Measurements from ENCODE around the gene CACYBP. TPM values are rescaled to one million over a fixed set of nuclear protein-coding genes. Genes with fewer than 3 reads are reported as not detected.

CACYBP gene
- total RNA-seq, 2 experiments from 2014 or later, result 140 to 146 TPM

DNA sequence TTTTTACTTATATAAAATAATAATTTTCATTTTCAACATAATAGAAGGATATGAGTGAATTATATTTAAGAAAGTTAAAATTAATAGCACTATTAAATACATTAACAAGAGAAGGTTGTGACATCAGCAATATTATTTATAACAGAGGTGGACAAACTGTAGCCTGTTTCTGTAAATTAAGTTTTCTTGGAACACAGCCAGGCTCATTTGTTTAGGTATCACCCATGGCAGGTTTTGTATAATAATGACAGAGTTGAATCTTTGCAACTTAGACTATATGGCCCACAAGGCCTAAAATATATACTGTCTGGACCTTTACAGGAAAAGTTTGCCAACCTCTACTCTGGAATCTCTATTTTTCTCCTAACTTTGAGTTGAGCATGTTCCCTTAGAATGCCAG, 42.8 kb upstream of the CACYBP start:
- Mint-ChIP-seq H3K27me3 (no peaks in the 10 kb centered on the region), H3K4me3 (no peak overlapping the region), H3K27ac (peak overlapping the region; percentile 50), H3K9me3 (no peaks in the 10 kb centered on the region), H3K36me3 (ENCODE audit: low read depth) (peaks cover 9% of the 10 kb centered on the region), H3K4me1 (ENCODE audit: low read depth) (peaks cover 41% of the 10 kb centered on the region)
- ChIA-PET POLR2A (interaction anchor here (1.0 to 3.2 kb wide), 4 partner anchors 12 to 42 kb away, joined by 3 to 18 read pairs (median 6); partner anchors contain the start of gene CACYBP), CTCF (interaction anchor here (0.8 kb wide), 1 partner anchor 26 kb away, joined by 3 read pairs; no protein-coding TSS in a partner anchor)
- Histone ChIP-seq H3K27me3 (ENCODE audit: control insufficient read depth in 1 of 2, insufficient read depth in 2 of 2, low read length in 2 of 2) (no peaks in the 10 kb centered on the region), H3K4me1 (ENCODE audit: insufficient read depth, low read length) (peaks cover 6% of the 10 kb centered on the region), H3K9me3 (ENCODE audit: control insufficient read depth in 1 of 2, insufficient read depth in 1 of 2, low read length in 2 of 2) (no peaks in the 10 kb centered on the region), H3K27ac (ENCODE audit: low read depth in 1 of 2, low read length in 2 of 2) (no peak overlapping the region), H3K4me3 (ENCODE audit: low read length) (no peak overlapping the region), H3K36me3 (ENCODE audit: insufficient read depth, low read length) (no peaks in the 10 kb centered on the region)
- TF ChIP-seq, protein P1, sequence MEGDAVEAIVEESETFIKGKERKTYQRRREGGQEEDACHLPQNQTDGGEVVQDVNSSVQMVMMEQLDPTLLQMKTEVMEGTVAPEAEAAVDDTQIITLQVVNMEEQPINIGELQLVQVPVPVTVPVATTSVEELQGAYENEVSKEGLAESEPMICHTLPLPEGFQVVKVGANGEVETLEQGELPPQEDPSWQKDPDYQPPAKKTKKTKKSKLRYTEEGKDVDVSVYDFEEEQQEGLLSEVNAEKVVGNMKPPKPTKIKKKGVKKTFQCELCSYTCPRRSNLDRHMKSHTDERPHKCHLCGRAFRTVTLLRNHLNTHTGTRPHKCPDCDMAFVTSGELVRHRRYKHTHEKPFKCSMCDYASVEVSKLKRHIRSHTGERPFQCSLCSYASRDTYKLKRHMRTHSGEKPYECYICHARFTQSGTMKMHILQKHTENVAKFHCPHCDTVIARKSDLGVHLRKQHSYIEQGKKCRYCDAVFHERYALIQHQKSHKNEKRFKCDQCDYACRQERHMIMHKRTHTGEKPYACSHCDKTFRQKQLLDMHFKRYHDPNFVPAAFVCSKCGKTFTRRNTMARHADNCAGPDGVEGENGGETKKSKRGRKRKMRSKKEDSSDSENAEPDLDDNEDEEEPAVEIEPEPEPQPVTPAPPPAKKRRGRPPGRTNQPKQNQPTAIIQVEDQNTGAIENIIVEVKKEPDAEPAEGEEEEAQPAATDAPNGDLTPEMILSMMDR (IDR thresholded peaks at IDR 0.05), result no peak
- DNase-seq (no peak), ATAC-seq (ENCODE audit: poor library complexity) (no peak)
- intact Hi-C loops (cut with DNase I, micrococcal nuclease), result no loop called here

DNA sequence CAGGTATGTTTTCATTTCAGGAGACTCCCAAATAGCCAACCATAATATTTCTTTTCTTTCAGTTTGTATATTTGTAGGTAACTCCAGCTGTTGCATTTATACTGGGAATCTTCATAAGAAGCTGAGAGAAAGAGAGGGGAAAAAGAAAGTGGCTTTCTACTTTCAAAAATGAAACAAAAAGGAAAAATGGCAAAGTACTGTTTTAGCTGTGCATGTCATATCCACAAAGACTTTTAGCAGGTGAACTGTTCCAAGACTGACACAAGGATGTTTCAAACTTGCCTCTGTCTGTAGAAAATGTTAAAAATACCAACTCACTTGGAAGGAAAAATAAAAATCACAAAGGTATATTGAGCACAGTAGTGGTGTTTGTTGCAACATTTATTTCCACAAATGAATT, 41.9 kb upstream of the CACYBP start:
- POLR2A ChIA-PET, result interaction anchor here (1.2 to 3.2 kb wide), 6 partner anchors 11 to 158 kb away, joined by 3 to 18 read pairs (median 4); partner anchors contain the start of genes CACYBP and MRPS14
- no peaks in the 10 kb centered on the region for H3K27me3 ChIP-seq (ENCODE audit: control insufficient read depth in 1 of 2, insufficient read depth in 2 of 2, low read length in 2 of 2)
- Mint-ChIP-seq H3K27ac (peak overlapping the region; percentile 50), H3K4me1 (ENCODE audit: low read depth) (peaks cover 41% of the 10 kb centered on the region), H3K36me3 (ENCODE audit: low read depth) (peaks cover 9% of the 10 kb centered on the region), H3K9me3 (no peaks in the 10 kb centered on the region), H3K4me3 (peak overlapping the region; percentile 43), H3K27me3 (no peaks in the 10 kb centered on the region)
- H3K4me3 ChIP-seq (ENCODE audit: low read length), result no peak overlapping the region
- H3K4me1 ChIP-seq (ENCODE audit: insufficient read depth, low read length), result peaks cover 6% of the 10 kb centered on the region
- H3K36me3 ChIP-seq (ENCODE audit: insufficient read depth, low read length), result no peaks in the 10 kb centered on the region
- peak in 1 of 14 experiments; percentile 46 for DNase-seq
- intact Hi-C loops (cut with DNase I, micrococcal nuclease), result no loop called here
- TF ChIP-seq, protein P1 (IDR thresholded peaks at IDR 0.05), result no peak
- no peak overlapping the region for H3K27ac ChIP-seq (ENCODE audit: low read depth in 1 of 2, low read length in 2 of 2)
- H3K9me3 ChIP-seq (ENCODE audit: control insufficient read depth in 1 of 2, insufficient read depth in 1 of 2, low read length in 2 of 2), result no peaks in the 10 kb centered on the region
- CTCF ChIA-PET, result no interaction called here
- ATAC-seq (ENCODE audit: poor library complexity), result no peak

DNA sequence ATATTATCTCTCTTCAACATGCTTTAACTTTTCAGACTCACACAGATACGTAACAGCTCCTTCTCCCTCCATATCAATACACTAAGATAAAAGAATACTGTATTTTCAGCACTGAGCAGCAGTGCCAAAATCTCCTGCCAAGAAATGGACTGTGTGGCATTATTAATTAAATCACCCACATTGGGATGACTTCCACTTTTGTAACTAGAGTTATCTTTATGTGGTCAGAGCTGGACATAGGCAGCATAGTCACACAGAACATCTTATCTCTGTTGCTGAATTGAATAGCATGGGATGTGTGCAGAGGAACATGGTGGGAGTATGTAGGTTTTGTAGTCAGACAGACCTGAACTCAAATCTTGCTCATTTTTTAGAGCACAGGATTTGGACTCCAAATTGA, 41.4 kb upstream of the CACYBP start:
- no peaks in the 10 kb centered on the region for H3K9me3 ChIP-seq (ENCODE audit: control insufficient read depth in 1 of 2, insufficient read depth in 1 of 2, low read length in 2 of 2)
- POLR2A ChIA-PET, result interaction anchor here (1.2 to 3.2 kb wide), 6 partner anchors 10 to 159 kb away, joined by 3 to 18 read pairs (median 4); partner anchors contain the start of genes CACYBP and MRPS14
- H3K4me3 ChIP-seq (ENCODE audit: low read length), result no peak overlapping the region
- H3K36me3 Mint-ChIP-seq (ENCODE audit: low read depth), result peaks cover 9% of the 10 kb centered on the region
- no peak overlapping the region for H3K4me3 Mint-ChIP-seq
- no peak overlapping the region for H3K27ac ChIP-seq (ENCODE audit: low read depth in 1 of 2, low read length in 2 of 2)
- no peaks in the 10 kb centered on the region for H3K27me3 Mint-ChIP-seq
- H3K4me1 ChIP-seq (ENCODE audit: insufficient read depth, low read length), result peaks cover 6% of the 10 kb centered on the region
- intact Hi-C loops (cut with DNase I, micrococcal nuclease), result no loop called here
- no peaks in the 10 kb centered on the region for H3K9me3 Mint-ChIP-seq
- no peaks in the 10 kb centered on the region for H3K27me3 ChIP-seq (ENCODE audit: control insufficient read depth in 1 of 2, insufficient read depth in 2 of 2, low read length in 2 of 2)
- H3K4me1 Mint-ChIP-seq (ENCODE audit: low read depth), result peaks cover 43% of the 10 kb centered on the region
- H3K36me3 ChIP-seq (ENCODE audit: insufficient read depth, low read length), result no peaks in the 10 kb centered on the region
- no peak overlapping the region for H3K27ac Mint-ChIP-seq
- CTCF ChIA-PET, result no interaction called here
- DNase-seq, result no peak
- no peak for ATAC-seq (ENCODE audit: poor library complexity)
- TF ChIP-seq, protein P1 (IDR thresholded peaks at IDR 0.05), result no peak

Data from CD4-positive, alpha-beta T cell (primary cell).